HG03280 (cell line): Measurements from ENCODE around the gene MYOF.
"Not testable (repeated sequence)": the region's sequence is repeated elsewhere in the genome, so short reads cannot be mapped to it uniquely, and the experiment has no call there.

Experiments
- ATAC-seq: cut with Tn5 transposase; IDR thresholded peaks from one replicate; pipeline ENCODE4 v1.9.1; 2021; ENCODE audit warnings: mild to moderate bottlenecking, moderate library complexity; ENCODE audit not compliant: unreplicated experiment

MYOF gene

GRCh38 chr10:93352638-93353383 lies 129.3 kb downstream of the MYOF start:
- no peak for ATAC-seq

- ATAC-seq: no peak
Measured at GRCh38 chr10:93346694-93347093, 135.4 kb downstream of the MYOF start.

GRCh38 chr10:93346108-93346507 lies 136.0 kb downstream of the MYOF start:
- no peak for ATAC-seq

- no peak for ATAC-seq
Measured at GRCh38 chr10:93344691-93345090, 137.4 kb downstream of the MYOF start.

- no peak for ATAC-seq
Measured at GRCh38 chr10:93342921-93343320, 139.2 kb downstream of the MYOF start.

GRCh38 chr10:93342366-93342765 lies 139.8 kb downstream of the MYOF start:
- ATAC-seq: no peak

- ATAC-seq: no peak
Measured at GRCh38 chr10:93337309-93337721, 144.8 kb downstream of the MYOF start.

- no peak for ATAC-seq
Measured at GRCh38 chr10:93336678-93337077, 145.5 kb downstream of the MYOF start.

GRCh38 chr10:93336110-93336509 lies 146.0 kb downstream of the MYOF start:
- no peak for ATAC-seq

GRCh38 chr10:93334901-93335327 lies 147.2 kb downstream of the MYOF start:
- ATAC-seq: no peak

- no peak for ATAC-seq
Measured at GRCh38 chr10:93334181-93334580, 148.0 kb downstream of the MYOF start.

GRCh38 chr10:93333278-93333978 lies 148.7 kb downstream of the MYOF start:
- no peak for ATAC-seq

GRCh38 chr10:93330824-93331223 lies 151.3 kb downstream of the MYOF start:
- no peak for ATAC-seq

GRCh38 chr10:93319896-93320295 lies 162.2 kb downstream of the MYOF start:
- no peak for ATAC-seq

- ATAC-seq: no peak
Measured at GRCh38 chr10:93319096-93319495, 163.0 kb downstream of the MYOF start.

GRCh38 chr10:93315246-93315645 lies 166.9 kb downstream of the MYOF start:
- ATAC-seq: no peak

GRCh38 chr10:93314656-93315055 lies 167.5 kb downstream of the MYOF start:
- ATAC-seq: not testable (repeated sequence)

- no peak for ATAC-seq
Measured at GRCh38 chr10:93313798-93314197, 168.3 kb downstream of the MYOF start.

GRCh38 chr10:93309062-93309461 lies 173.1 kb downstream of the MYOF start:
- no peak for ATAC-seq

GRCh38 chr10:93305122-93305521 lies 177.0 kb downstream of the MYOF start:
- no peak for ATAC-seq

- ATAC-seq: no peak
Measured at GRCh38 chr10:93300981-93301380, 181.2 kb downstream of the MYOF start.

GRCh38 chr10:93300288-93300917 lies 181.7 kb downstream of the MYOF start:
- no peak for ATAC-seq
